Pons (tissue), 1 donor: ENCODE results near the gene SFXN5.

Source experiments
- DNase-seq: peaks from one replicate; pipeline ENCODE4 v3.0.0-alpha.2; 2016; ENCODE audit warnings: low spot score

Gene SFXN5

DNA sequence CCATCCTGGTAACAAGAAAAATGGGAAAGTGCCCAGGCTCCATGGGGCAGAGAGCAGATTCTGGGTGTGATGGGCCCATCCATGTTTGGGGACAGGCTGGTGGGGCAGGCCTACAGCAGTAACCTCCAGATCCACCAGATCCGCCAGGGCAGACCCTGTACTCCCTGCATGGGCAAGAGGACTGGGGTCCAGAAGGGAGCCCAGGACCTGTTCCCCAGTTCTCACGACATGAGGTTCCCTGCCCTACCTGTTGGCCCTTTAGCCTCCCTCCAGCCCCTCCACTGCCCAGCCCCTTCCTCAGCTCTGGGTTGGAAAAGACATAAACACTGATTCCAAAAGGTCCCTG lies 115.5 kb downstream of the SFXN5 start:
- DNase-seq = no peak

DNA sequence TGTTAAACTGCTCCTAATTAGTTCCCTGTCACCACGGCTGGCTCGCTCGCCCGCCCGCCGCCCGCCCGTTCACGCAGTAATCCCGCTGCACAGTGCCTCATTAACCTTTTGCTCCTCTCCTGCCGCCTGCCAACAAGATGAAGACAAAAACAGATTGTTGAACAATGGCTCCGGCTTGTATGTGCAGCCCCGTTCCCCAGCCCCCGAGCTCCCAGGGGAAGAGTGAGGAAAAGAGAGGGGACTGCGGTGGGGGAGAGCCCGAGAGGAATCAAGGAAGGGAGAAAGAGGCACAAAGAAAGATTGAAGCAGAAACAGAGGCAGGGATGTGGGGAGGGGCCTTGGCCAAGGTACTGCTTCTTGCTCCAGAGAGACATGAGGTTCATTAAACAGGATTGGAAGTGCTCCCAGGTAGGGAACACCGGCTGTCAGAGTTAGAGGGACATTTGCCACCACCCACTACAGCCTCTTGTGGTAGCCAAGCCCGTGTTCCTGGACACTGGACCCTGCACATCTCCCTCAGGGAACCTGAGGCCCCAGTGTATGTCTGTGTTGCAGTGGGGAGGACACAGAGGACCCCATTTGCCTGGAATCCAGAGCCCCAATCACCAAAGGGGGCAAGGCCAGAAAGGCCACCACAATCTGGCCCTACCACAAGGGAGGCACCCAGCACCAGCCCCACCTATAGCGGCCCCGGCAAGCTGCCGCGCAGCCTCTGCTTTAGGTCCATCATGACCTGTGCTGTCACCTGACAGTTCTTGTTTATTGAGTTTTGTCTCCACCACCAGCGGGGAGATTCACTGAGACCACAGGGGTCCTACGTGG lies 116.1 kb downstream of the SFXN5 start:
- DNase-seq = no peak

DNA sequence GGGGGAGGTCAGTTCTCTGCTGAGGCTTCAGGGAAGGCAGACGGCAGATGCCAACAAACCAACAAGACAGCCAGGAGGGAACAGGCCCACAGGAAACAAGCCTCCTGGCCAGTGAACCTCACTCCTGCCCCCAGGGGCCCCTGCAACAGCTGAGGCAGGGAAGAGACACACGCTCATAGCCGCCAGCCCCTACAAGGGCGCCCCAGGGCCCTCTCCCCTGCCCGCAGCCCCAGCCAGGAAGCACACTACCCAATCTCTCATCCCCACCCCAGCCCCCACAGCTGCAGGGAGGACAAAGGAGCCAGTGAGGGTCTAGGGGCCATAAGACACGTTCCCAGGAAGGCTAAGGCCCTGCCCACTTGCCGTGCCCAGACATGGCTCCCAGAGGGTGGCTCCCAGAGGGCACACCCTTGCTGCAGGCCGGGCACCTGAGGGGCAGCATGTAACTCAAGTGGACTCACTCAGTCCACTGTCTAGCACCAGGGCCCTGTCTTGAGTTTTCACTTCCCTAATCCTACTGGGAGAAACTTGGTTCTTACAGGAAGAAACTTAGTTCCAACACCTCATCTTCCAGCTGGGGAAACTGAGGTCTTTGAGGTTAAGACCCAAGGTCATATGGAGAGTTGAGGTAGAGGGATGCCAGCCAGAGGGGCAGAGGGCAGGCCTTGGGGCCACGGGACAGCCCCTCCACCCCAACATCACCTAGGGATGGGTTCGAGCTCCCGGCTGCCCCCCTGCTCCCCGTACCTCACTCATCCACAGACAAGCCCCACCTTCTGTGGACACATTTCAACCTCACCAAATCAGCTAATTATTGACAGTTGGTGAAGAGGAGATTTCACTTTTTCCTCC lies 116.9 kb downstream of the SFXN5 start:
- DNase-seq = no peak

DNA sequence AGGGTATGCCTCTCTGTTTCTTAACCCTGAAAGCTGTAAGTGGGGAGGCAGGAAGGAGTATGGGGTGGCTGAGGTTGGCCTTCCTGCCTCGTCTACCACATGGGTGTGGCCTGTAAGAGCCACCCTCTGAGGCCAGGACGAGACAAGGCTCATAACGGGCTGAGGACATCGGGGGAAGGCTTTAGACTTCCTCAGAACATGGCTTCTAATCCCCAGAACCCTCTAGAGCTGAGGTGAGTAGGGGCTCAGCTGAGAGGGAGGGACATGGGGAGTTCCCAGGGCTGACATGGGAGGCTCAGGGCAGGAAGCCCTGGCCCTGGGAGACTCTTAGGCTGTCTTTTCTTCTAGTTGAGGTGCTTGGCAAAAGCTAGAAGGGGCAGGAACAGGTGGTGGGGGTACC lies 117.5 kb downstream of the SFXN5 start:
- no peak for DNase-seq

DNA sequence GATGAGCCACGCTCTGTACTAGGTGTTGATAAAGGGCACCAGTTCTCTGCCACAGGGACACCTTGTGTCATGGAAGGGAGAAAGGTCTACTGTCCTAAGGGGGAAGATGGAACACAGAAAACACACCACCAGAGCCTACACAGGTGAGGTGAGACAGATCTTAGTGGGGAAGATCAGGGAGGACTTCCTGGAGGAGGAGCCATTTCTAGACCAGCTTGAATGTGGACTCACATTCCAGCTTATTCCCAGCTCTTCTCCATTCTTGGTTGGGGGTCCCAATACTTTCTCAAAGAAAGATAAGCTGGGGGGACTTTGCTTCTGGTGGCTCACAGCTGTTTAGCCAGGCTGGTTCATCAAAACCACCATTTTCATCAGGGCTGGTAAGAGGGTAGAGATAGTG lies 118.0 kb downstream of the SFXN5 start:
- DNase-seq = no peak

DNA sequence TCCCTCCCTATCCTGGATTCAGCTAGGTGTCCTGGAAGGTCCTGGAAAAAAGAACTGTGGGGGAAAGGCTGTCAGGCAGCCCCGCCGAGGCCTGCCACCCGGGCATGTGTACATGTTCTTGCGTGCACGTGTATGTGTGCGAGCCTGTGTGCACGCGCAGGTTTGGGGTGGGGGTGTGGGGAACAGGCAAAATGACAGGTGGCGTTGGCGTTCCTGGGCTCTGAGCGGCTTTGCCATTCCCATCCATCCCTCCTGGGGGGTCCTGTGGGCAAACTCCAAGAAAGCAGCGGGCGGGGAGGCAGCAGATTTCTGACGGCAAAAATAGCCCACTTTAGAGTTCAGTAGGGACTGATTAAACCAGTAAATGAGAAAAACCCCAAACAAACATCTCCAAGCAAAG lies 118.6 kb downstream of the SFXN5 start:
- DNase-seq = no peak

DNA sequence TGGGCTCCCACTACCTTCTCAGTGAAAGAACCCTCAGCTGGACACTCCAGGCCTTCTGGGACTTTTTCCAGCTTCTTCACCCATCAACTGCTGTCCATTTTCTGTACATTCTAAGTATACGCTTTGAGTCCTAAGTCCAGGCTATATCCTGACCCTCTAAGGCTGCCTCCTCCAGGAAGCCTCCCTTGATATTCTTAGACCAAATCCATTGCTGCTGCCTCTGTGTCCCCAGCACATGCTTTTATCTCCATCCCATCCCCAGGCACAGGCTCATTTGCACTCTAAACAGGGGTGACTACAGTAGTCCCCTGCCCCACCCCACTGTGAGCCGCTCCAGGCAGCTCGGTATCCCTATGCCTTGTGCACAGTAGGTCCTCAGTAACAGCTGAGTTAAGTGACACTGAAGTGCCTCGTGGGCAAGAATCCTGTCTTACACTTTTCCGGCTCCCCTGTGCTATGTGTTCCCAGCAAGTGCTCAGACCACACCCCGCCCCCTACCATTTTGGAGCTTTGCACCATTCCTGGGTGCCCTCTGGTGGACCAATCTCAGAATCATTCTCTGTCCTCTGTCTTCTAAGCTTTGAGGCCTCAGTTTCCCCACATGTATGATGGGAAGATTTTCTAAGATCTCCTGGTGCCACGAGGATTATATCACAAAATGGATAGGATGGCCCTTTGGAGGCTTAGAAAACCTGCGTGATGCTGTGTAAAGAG lies 119.2 kb downstream of the SFXN5 start:
- no peak for DNase-seq

DNA sequence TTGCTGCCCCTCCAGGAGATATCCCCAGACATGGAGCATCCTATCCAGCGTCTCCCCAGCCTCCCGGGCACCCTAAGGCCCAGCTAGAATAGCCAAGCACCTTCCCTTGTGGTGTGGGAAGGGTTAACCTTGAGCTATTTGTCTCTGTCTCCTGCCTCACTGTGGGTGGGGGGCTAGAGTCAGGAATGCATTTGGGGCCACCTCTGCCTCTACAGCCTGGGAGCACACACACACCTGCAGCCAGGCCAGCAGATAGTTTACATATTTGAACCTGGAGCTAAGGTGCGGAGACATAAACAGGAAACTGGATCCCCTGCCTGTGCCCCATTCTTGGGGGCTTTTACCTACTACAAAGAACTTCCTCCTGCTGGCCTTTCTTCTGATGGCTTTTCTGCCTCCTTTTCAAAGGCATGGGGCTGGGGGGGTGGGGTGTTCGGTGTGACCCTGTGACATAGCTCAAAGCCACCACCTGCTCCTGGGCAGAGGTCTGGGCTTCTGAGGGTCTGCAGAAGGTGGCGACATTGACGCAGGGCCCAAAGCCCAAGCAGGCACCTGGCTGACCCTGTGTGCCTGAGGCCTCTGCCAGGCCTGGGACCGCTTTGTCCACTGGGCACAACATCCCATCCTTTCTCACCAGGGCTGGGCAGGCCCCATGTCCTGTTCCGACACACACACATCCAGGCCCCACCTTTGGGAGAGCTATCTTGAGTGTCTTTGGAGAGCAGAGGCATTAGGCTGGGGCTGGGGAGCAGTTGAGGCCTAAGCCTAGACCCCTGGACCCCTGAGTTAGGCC lies 120.0 kb downstream of the SFXN5 start:
- DNase-seq = no peak

DNA sequence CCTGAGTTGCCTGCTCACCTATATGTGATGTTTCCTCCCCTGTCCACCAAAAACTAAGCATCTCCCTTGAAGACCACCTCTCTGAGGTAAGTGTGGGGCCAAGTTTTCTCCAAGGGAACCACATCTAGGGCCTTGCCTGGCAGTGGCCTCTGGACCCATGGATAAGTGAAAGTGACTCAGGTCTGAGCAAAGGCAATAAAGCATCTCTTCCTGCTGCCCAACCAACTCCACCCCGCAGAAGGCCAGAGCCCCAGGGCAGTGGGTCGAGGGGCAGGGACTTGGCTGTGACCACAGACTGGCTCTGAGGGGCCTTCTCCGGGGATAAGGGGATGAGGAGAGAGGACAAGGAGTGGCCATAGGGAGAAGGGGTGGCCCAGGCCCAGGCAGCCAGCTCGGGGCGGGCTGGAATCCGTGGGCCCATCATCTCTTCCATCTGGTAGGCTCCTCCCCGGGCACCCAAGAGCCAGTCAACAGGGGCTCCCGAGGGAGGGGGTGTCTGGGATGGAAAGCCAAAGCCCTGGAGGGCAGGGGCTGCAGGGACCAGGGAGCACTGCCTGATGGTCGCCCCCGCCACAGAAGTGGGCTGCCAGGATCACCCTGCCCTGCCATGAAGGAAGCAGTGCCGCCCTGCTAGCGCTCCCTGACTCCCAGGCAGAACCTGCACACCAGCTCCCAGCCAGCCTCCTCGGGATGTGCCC lies 120.8 kb downstream of the SFXN5 start:
- DNase-seq = no peak

DNA sequence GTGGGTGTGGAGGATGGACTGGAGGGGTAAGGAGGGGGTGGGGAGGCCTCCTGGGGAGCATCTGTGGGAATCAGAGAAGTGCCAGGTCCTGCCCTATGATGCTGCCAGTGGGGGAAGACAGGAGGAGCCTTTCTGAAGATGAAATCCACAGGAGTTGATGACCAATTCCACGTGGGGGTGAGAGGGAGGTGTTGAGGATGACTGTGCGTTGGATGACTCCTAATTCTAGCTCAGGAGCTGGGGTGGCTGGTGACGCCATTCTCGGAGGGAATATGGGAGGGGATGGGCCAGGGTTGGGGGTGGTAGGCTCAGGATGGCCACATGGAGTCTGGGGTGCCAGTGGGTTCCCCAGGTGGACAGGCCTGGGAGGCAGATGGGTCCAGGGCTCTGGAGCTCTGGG lies 121.9 kb downstream of the SFXN5 start:
- DNase-seq = no peak

DNA sequence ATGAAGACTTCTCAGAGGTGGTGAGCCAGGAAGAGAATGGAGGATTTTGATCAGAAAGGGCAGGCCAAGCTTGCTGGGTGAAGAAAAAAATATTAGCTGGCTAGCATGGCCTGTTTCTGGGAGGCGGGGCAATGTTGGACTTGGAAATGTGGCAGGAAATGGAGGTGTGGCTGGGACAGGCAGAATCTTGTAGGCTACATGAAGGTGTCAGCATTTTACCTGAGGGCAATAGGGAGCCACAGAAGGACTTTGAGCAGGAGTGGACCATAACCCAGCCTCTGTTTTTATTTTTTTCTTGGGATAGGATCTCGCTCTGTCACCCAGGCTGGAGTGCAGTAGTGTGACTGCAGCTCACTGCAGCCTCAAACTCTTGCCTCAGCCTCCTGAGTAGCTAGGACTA lies 122.5 kb downstream of the SFXN5 start:
- DNase-seq = no peak

DNA sequence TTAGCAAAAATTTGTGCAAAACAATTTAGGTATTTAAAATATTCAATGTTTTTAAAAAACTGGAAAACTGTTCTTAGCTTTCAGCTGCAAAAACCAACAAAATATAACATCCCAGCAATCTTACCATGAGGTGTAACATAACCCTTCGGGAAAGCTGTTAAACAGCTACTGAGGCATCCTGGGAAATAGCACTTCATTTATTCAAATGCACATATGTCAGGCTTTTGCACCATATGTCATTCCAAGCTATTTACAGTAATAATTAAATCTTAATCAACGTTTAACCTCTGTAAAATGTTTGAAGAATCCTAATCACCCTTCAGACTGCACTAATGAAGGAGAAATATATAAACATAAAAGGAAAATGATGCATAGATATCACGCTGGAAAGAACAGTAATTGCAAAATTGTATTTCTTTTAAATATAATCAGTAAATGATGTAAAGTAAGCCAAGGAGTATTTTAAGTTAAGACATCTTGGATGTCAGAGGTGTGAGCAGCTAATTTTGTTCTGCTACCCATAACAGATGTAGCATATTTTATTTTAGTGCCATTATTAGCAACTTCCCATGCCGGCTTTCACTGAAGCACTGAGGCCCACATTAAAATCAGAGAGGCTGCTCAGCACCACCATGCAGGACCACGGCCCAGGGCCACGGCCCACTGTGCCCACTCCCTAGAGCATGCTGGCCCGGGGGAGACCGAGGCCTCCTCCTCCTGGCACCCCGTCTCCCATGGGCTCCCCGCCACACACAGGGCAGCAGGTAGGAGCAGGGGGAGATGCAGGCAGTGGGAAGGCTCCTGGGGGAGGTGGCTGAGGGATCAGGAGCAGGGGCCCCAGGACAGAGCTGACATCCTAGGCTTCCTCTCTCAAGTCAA lies 123.3 kb downstream of the SFXN5 start:
- no peak for DNase-seq

DNA sequence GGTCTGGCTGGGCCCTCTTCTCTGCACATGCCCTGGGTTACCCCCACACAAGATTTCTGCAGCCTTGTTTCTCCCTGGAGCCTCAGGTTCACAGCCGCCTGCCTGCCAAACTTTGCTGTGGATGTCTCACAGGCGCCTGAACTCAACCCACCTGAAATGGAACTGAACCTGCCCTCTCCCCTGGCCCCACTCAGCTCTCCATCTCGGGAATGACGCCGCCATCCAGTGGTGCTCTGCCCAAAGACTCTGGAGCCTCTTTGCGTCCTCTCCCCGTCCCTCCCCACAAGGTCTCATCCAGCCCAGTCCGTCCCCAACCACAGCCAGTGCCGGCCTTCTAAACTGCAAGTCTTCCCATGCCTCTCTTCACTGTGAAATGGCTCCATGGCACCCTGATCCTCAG lies 125.0 kb downstream of the SFXN5 start:
- no peak for DNase-seq

DNA sequence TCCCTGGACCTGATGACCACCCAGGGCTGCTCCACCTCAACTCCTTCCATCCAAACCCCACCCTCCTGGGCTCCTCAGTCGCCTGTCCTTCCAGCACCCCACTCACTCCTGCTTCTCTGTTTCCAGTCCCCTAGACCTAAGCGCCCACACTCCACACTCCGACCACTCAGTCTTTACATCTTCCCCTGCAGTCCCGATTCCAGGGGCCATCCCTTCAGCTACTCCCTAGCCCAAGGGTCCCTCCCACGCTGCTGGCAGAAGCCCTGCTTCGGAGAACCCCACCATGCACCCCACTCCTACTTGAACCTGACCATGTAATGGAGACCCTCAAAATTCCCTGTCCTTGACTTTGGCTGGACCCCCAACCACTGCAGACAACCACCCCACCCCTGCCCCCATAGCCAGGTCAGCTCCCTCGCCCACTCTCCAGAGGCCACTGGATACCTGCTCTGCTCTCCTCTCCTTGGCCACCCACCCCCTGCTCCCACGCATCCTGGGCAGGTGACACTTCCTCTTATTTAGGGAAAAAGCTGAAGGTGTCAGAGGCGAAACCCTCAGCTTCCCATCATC lies 126.0 kb downstream of the SFXN5 start:
- no peak for DNase-seq

DNA sequence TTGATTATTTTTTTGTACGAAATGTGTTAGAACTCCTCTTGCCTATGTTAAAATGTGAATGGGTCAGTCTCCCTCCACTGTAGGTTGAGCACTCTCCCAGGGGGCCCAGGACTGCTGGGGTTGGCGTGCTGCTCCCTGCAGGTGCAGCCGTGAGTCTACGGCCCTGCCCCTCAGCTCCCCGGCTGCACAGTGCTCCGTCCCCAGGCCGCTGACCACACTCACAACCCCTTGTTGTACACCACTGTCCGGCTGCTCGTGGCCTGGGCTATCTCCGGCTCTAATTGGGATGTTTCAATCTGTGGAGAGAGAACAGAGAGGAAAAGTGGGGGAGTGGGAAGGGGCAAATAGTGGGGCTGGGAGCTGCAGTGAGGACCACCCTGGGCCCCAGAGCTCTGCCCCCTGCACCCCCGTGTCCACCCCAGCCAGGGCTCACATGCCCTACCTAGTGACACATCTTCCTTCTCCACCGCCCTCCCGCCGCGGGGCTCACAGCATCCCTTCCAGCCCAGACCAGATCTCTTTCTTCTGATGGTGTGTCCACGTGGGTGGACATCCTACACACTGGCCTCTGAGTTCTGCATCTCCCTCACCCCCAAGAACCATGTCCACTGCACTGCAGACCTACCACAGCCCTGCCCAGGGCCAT lies 126.6 kb downstream of the SFXN5 start:
- no peak for DNase-seq

DNA sequence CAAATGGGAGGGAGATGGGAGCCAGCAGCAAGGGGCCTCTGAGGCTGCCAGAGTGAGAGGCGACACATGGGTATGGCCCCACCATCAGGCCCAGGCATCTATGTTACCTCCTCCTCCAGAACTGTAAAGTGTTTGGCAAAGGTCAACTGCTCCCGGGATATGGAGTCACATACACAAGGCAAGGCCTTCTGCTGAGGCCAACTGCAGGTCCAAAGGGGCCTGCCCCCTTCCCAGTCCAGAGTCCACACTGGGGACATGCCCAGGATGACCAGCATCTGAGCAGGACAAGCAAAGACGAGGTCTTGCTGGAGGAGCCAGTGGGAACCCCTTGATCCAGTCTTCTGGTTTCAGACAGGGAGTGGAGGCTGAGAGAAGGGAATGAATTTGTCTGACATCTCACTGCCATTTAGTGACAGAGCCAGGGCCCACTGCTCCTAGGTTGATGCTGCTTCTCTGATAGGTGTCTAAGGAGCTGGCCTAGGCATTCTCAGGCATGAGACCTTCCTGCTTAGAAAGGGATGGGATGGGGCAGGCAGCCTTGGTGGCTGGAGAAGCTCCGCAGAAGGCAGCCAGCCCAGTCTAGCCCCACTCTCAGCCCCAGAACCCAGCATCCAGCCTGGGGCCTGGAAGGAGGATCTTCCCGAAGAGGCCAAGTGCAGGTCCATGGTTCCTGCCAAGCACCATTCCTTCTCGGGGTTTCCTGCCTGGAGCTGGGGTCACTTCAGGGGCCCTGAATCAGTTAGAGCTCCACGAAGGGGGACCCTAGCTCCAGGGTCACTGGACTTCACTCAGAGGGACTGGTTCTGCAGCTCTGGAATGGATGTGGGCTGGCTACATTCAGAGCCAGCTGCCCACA lies 127.7 kb downstream of the SFXN5 start:
- no peak for DNase-seq

DNA sequence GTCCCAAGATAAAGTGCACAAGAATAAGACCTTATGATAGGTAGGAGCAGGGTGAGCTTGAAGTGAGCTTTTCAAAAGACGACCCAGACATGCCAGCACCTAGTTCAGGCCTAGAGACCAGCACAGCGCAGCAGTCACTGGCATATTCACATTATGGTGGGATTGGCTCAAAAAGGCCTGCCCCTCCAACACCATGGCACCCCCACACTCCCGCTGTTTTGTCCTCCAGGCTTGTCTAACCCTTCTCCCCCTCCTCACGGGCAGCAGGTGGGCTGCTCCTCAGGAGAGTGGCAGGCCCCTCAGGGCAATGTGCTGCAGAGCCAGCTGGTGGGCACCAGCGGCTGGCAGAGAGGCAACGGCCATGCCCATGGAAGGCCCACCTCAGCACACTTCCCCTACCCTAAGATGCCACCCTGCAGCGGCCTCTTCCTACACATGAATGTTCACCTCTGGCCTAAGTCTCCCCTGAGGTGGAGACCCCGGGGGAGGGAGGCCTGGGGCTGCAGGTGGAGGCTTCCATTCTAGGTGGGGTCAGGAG lies 128.6 kb downstream of the SFXN5 start:
- DNase-seq = no peak

DNA sequence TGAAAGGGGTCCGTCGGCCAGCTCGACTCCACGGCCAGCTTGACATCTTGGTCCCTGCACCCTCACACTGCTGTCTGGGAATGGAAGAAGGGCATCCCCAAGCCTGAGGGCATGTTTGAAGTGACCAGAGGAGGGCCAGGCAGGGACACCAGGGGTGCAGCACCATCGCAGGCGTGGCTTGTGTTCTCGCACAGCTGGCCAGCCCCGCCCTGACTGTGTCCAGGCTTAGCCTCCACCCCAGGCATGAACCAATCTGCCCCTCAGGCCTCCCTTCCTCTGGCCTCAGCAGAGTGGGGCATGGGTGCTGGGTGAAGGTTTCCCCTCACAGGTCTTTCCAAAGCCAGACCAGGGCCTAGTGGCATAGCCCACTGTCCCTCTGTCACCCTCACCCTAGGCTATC lies 129.2 kb downstream of the SFXN5 start:
- no peak for DNase-seq
